ENCODE measurements around the gene TIMM13. TPM values are rescaled to one million over a fixed set of nuclear protein-coding genes. Genes with fewer than 3 reads are reported as not detected.
"Not testable (repeated sequence)": the region's sequence is repeated elsewhere in the genome, so short reads cannot be mapped to it uniquely, and the experiment has no call there.

TIMM13 gene
- polyA plus RNA-seq, 3 donors: 17.3 to 89.3 (median 72.4) TPM

GRCh38 chr19:2460245-2460644, 32.9 kb upstream of the TIMM13 start:
- peak overlapping the region in 2 of 7 donors; percentile 30 to 76 for H3K27ac Mint-ChIP-seq

GRCh38 chr19:2458776-2459175, 31.4 kb upstream of the TIMM13 start:
- H3K27ac ChIP-seq (ENCODE audit: low read depth in 1 of 2, low read length in 2 of 2); DNase-seq; H3K27me3 Mint-ChIP-seq (ENCODE audit: low read depth in 3 of 3); H3K9me3 Mint-ChIP-seq; H3K36me3 ChIP-seq (replicated peaks in 1 of 2; ENCODE audit: control insufficient read depth in 1 of 2, insufficient read depth in 2 of 2, low read length in 2 of 2); intact Hi-C loops (cut with micrococcal nuclease); H3K9ac ChIP-seq (ENCODE audit: insufficient read depth, low read length, poor library complexity, severe bottlenecking); H3K4me2 ChIP-seq (replicated peaks; ENCODE audit: extremely low read depth, low read length, poor library complexity, severe bottlenecking); H3K27me3 ChIP-seq (ENCODE audit: control insufficient read depth in 2 of 2, insufficient read depth in 2 of 2, low read length in 2 of 2); H3K36me3 Mint-ChIP-seq; H2AFZ ChIP-seq (ENCODE audit: insufficient read depth, low read depth, low read length, poor library complexity, severe bottlenecking); H3K4me3 ChIP-seq (replicated peaks in 1 of 3; ENCODE audit: low read depth in 2 of 3, low read length in 3 of 3); H4K20me1 ChIP-seq (ENCODE audit: insufficient read depth, low read length); H3K27ac Mint-ChIP-seq; H3K4me3 Mint-ChIP-seq; H3K9me3 ChIP-seq (replicated peaks in 1 of 2; ENCODE audit: control insufficient read depth in 1 of 2, insufficient read depth in 1 of 2, low read length in 2 of 2): not testable (repeated sequence)
- Histone ChIP-seq H3K4me1 (ENCODE audit: control insufficient read depth in 1 of 2, insufficient read depth in 2 of 2, low read length in 2 of 2) (peaks cover 36 to 43% of the 10 kb centered on the region in 2 donors), H3K79me2 (ENCODE audit: insufficient read depth, low read length) (peaks cover 29% of the 10 kb centered on the region)
- WGBS (ENCODE audit: insufficient coverage): 96% methylated on average over 6 of the region's 10 CpGs
- peaks cover 41% of the 10 kb centered on the region for H3K4me1 Mint-ChIP-seq

More at GRCh38 chr19:2460245-2460644, 32.9 kb upstream of the TIMM13 start:
- Histone ChIP-seq H3K36me3 (replicated peaks in 1 of 2; ENCODE audit: control insufficient read depth in 1 of 2, insufficient read depth in 2 of 2, low read length in 2 of 2) (no peaks in the 10 kb centered on the region), H3K27me3 (ENCODE audit: control insufficient read depth in 2 of 2, insufficient read depth in 2 of 2, low read length in 2 of 2) (no peaks in the 10 kb centered on the region), H3K4me3 (replicated peaks in 1 of 3; ENCODE audit: low read depth in 2 of 3, low read length in 3 of 3) (no peak overlapping the region), H3K4me2 (replicated peaks; ENCODE audit: extremely low read depth, low read length, poor library complexity, severe bottlenecking) (no peak overlapping the region), H3K27ac (ENCODE audit: low read depth in 1 of 2, low read length in 2 of 2) (no peak overlapping the region), H3K79me2 (ENCODE audit: insufficient read depth, low read length) (peaks cover 14% of the 10 kb centered on the region), H3K9ac (ENCODE audit: insufficient read depth, low read length, poor library complexity, severe bottlenecking) (no peak overlapping the region), H2AFZ (ENCODE audit: insufficient read depth, low read depth, low read length, poor library complexity, severe bottlenecking) (no peak overlapping the region), H3K9me3 (replicated peaks in 1 of 2; ENCODE audit: control insufficient read depth in 1 of 2, insufficient read depth in 1 of 2, low read length in 2 of 2) (no peaks in the 10 kb centered on the region), H3K4me1 (ENCODE audit: control insufficient read depth in 1 of 2, insufficient read depth in 2 of 2, low read length in 2 of 2) (peaks cover 34 to 40% of the 10 kb centered on the region in 2 donors), H4K20me1 (ENCODE audit: insufficient read depth, low read length) (no peaks in the 10 kb centered on the region)
- H3K36me3 Mint-ChIP-seq: no peaks in the 10 kb centered on the region
- peaks cover 2 to 9% (median 2%) of the 10 kb centered on the region in 3 donors for H3K27me3 Mint-ChIP-seq (ENCODE audit: low read depth in 3 of 3)
- H3K4me3 Mint-ChIP-seq: no peak overlapping the region
- H3K9me3 Mint-ChIP-seq: peaks cover 0 to 2% (median 0%) of the 10 kb centered on the region in 7 donors
- WGBS (ENCODE audit: insufficient coverage): no CpG with 5 or more reads among the region's 1 CpG
- H3K4me1 Mint-ChIP-seq: peaks cover 35% of the 10 kb centered on the region
- intact Hi-C loops (cut with micrococcal nuclease): loop anchor here in 1 of 2 donors (10.0 kb wide), 1 partner anchor 285 kb away; the partner anchor contains the start of gene SLC39A3
- TF ChIP-seq CTCF (IDR thresholded peaks at IDR 0.05): no peak
- no peak for DNase-seq

All from CD14-positive monocyte (primary cell).